DOHH2 (cell line): Measurements from ENCODE around the gene ATP2B2.
A peak's percentile ranks its signal among the peaks of the same experiment; 100 is the strongest.

Source experiments
- H3F3A ChIP-seq: fragments of 200-600 bp; sonication (generic), shearing (Covaris generic); 2 replicates; pipeline ENCODE4 v1.6.0; 2016; ENCODE audit warnings: antibody characterized with exemption, mild to moderate bottlenecking; ENCODE audit not compliant: control insufficient read depth, insufficient read depth
- H3K27ac ChIP-seq: fragments of 200-600 bp; sonication (generic); 2 replicates; pipeline ENCODE4 v1.5.1; 2014; ENCODE audit warnings: low read depth, mild to moderate bottlenecking, low read length, moderate library complexity
- H3K27me3 ChIP-seq: fragments of 200-600 bp; sonication (generic); 2 replicates; pipeline ENCODE4 v1.6.1; 2014; ENCODE audit warnings: mild to moderate bottlenecking, low read length, mixed read lengths; ENCODE audit not compliant: control insufficient read depth
- H3K36me3 ChIP-seq: fragments of 200-600 bp; sonication (generic); 2 replicates; pipeline ENCODE4 v1.6.1; 2014; ENCODE audit warnings: mild to moderate bottlenecking, low read length, moderate library complexity, mixed read lengths; ENCODE audit not compliant: control insufficient read depth
- H3K4me1 ChIP-seq: fragments of 200-600 bp; sonication (generic); 2 replicates; pipeline ENCODE4 v1.6.1; 2014; ENCODE audit warnings: mild to moderate bottlenecking, low read length, mixed read lengths; ENCODE audit not compliant: control insufficient read depth
- H3K4me2 ChIP-seq: fragments of 200-600 bp; sonication (generic); 2 replicates; pipeline ENCODE4 v1.6.0; 2014; ENCODE audit warnings: mild to moderate bottlenecking, low read length, moderate library complexity
- H3K4me3 ChIP-seq: fragments of 200-600 bp; sonication (generic); 2 replicates; pipeline ENCODE4 v1.5.1; 2014; ENCODE audit warnings: mild to moderate bottlenecking, low read length, mixed read lengths
- H3K79me2 ChIP-seq: fragments of 200-600 bp; sonication (generic); 2 replicates; pipeline ENCODE4 v1.6.1; 2014; ENCODE audit warnings: mild to moderate bottlenecking, low read length, mixed read lengths; ENCODE audit not compliant: control insufficient read depth
- H3K9me2 ChIP-seq: fragments of 200-600 bp; sonication (generic); replicated peaks from 2 replicates; pipeline ENCODE4 v1.6.1; 2014; ENCODE audit warnings: mild to moderate bottlenecking, low read length, mixed read lengths; ENCODE audit not compliant: control insufficient read depth
- H3K9me3 ChIP-seq: fragments of 200-600 bp; sonication (generic); 2 replicates; pipeline ENCODE4 v1.6.1; 2014; ENCODE audit warnings: antibody characterized with exemption, low read length, mixed read lengths; ENCODE audit not compliant: control insufficient read depth, insufficient read depth
- H4K20me1 ChIP-seq: fragments of 200-600 bp; sonication (generic); 2 replicates; pipeline ENCODE4 v1.6.0; 2014; ENCODE audit warnings: low read depth, mild to moderate bottlenecking, antibody characterized with exemption, low read length, moderate library complexity; ENCODE audit not compliant: control insufficient read depth, insufficient read depth
- EZH2phosphoT487 ChIP-seq: fragments of 200-600 bp; sonication (generic); IDR thresholded peaks from 2 replicates; pipeline ENCODE4 v1.6.1; 2017; ENCODE audit warnings: borderline replicate concordance, mild to moderate bottlenecking, antibody characterized with exemption, low read length, moderate library complexity, mixed read lengths
- TF ChIP-seq, protein P1 (sequence below): fragments of 200-600 bp; sonication (generic); IDR thresholded peaks from one replicate; pipeline ENCODE4 v1.5.1; 2014; ENCODE audit warnings: antibody characterized with exemption, mild to moderate bottlenecking, low read depth, low read length; ENCODE audit not compliant: poor library complexity, severe bottlenecking

ATP2B2 gene

DNA sequence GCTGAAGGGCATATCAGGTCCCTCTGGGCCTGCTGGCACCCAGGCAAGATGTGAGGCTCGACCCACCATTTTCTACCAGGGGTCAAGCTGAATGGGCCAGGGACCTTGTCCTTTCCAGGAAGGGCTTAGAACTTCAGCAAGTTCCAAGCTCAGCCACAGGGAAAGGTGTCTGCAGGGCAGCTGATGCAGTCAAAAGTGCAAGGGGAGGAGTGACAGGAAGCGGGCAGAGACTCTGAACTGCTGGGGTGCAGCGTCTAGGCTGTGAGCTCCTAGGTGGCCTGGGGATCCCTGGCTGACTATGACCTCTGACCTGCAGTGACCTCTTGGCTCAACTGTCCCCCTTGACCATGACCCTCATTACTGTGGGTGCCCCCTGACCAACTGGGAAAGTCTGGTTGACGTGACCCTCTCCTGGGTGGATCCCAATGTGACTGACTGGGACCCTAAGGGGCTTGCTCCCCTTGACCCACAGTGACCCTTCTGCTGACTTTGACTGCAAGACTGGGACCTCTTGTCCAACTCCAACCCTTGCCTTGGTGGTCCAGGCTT is 170.1 kb downstream of the ATP2B2 start:
- no peak overlapping the region for H3K4me2 ChIP-seq

GRCh38 chr3:10334459-10334858 is 170.9 kb downstream of the ATP2B2 start:
- Histone ChIP-seq H3K4me3 (no peak overlapping the region), H3K27me3 (no peaks in the 10 kb centered on the region), H3K36me3 (no peaks in the 10 kb centered on the region), H3K4me2 (no peak overlapping the region), H3F3A (no peaks in the 10 kb centered on the region), H3K9me3 (no peaks in the 10 kb centered on the region), H3K4me1 (peaks cover 18% of the 10 kb centered on the region), H3K27ac (no peak overlapping the region), H3K9me2 (no peaks in the 10 kb centered on the region), H3K79me2 (no peaks in the 10 kb centered on the region), H4K20me1 (no peaks in the 10 kb centered on the region)
- TF ChIP-seq EZH2phosphoT487 = no peak
- TF ChIP-seq, protein P1, sequence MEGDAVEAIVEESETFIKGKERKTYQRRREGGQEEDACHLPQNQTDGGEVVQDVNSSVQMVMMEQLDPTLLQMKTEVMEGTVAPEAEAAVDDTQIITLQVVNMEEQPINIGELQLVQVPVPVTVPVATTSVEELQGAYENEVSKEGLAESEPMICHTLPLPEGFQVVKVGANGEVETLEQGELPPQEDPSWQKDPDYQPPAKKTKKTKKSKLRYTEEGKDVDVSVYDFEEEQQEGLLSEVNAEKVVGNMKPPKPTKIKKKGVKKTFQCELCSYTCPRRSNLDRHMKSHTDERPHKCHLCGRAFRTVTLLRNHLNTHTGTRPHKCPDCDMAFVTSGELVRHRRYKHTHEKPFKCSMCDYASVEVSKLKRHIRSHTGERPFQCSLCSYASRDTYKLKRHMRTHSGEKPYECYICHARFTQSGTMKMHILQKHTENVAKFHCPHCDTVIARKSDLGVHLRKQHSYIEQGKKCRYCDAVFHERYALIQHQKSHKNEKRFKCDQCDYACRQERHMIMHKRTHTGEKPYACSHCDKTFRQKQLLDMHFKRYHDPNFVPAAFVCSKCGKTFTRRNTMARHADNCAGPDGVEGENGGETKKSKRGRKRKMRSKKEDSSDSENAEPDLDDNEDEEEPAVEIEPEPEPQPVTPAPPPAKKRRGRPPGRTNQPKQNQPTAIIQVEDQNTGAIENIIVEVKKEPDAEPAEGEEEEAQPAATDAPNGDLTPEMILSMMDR = peak; percentile 34

More for the DNA sequence above, 170.1 kb downstream of the ATP2B2 start:
- Histone ChIP-seq H3K4me3 (no peak overlapping the region), H3K27ac (no peak overlapping the region), H3K27me3 (no peaks in the 10 kb centered on the region), H3K4me1 (peaks cover 18% of the 10 kb centered on the region), H3F3A (no peaks in the 10 kb centered on the region), H3K9me3 (no peaks in the 10 kb centered on the region), H3K9me2 (no peaks in the 10 kb centered on the region), H3K79me2 (no peaks in the 10 kb centered on the region), H3K36me3 (no peaks in the 10 kb centered on the region), H4K20me1 (no peaks in the 10 kb centered on the region)
- TF ChIP-seq EZH2phosphoT487 = no peak
- TF ChIP-seq, protein P1 = no peak

DNA sequence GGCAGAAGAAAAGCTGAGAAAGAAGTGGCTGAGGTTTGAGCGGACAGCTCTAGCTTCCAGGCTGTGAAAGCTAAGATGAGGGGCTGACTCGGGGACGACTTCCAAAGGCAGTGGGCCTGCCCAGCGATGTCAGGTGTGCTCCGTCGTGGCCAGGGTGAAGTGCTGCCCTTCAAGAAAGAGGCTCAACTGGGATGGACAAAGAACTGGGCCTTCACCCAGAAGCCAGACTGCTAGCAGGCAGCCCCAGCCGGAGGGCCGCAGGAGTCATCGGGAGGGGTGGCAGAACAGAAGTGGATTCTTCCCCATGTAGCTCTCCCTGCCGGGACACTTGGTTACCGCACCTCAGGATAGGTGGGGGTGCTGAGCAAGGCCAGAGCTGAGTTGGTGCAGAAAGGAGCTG is 171.3 kb downstream of the ATP2B2 start:
- H3K27ac ChIP-seq = no peak overlapping the region
- H3K4me1 ChIP-seq = peaks cover 18% of the 10 kb centered on the region
- no peaks in the 10 kb centered on the region for H3K27me3 ChIP-seq

More for the DNA sequence above, 171.3 kb downstream of the ATP2B2 start:
- H3K36me3 ChIP-seq = no peaks in the 10 kb centered on the region
- no peaks in the 10 kb centered on the region for H3K9me3 ChIP-seq
- no peaks in the 10 kb centered on the region for H3K79me2 ChIP-seq
- H3K4me3 ChIP-seq = no peak overlapping the region
- no peaks in the 10 kb centered on the region for H3K9me2 ChIP-seq
- H4K20me1 ChIP-seq = no peaks in the 10 kb centered on the region
- no peaks in the 10 kb centered on the region for H3F3A ChIP-seq
- no peak for TF ChIP-seq EZH2phosphoT487
- TF ChIP-seq, protein P1 = no peak
- no peak overlapping the region for H3K4me2 ChIP-seq
